GM23338 (cell line): Measurements from ENCODE around the gene ARMC9. TPM values are rescaled to one million over a fixed set of nuclear protein-coding genes. Genes with fewer than 3 reads are reported as not detected.

Experiments used
- ATAC-seq: fragments of 200-7000 bp; cut with Tn5 transposase; 3 replicates; pipeline ENCODE4 v1.9.1; 2020
- DNase-seq: peaks from one replicate; pipeline ENCODE4 v3.0.0-alpha.2; 2015; ENCODE audit warnings: low spot score
- H2AFZ ChIP-seq: fragments of 200-600 bp; sonication (generic); 2 replicates; pipeline ENCODE4 v1.8.0; 2016; ENCODE audit warnings: antibody characterized with exemption, mild to moderate bottlenecking, moderate library complexity
- H3F3A ChIP-seq: fragments of 200-600 bp; sonication (generic); replicated peaks from 2 replicates; pipeline ENCODE4 v1.8.0; 2017; ENCODE audit warnings: antibody characterized with exemption, mixed run types, low read depth
- H3K27ac ChIP-seq: fragments of 200-600 bp; sonication (generic); 2 replicates; pipeline ENCODE4 v1.6.1; 2016; ENCODE audit warnings: low read depth
- H3K27me3 ChIP-seq: fragments of 200-600 bp; sonication (generic); 2 replicates; pipeline ENCODE4 v1.8.0; 2016; ENCODE audit warnings: mild to moderate bottlenecking, mixed run types, moderate library complexity; ENCODE audit not compliant: insufficient read depth
- H3K36me3 ChIP-seq: fragments of 200-600 bp; sonication (generic); 2 replicates; pipeline ENCODE4 v1.8.0; 2016; ENCODE audit warnings: mild to moderate bottlenecking; ENCODE audit not compliant: insufficient read depth
- H3K4me1 ChIP-seq: fragments of 200-600 bp; sonication (generic); 2 replicates; pipeline ENCODE4 v1.8.0; 2016; ENCODE audit warnings: mild to moderate bottlenecking, moderate library complexity; ENCODE audit not compliant: insufficient read depth
- H3K4me2 ChIP-seq: fragments of 200-600 bp; sonication (generic); 2 replicates; pipeline ENCODE4 v1.7.1; 2017; ENCODE audit warnings: mixed run types
- H3K4me3 ChIP-seq: fragments of 200-600 bp; sonication (generic); 2 replicates; pipeline ENCODE4 v1.6.1; 2016; ENCODE audit warnings: mixed run types
- H3K79me2 ChIP-seq: fragments of 200-600 bp; sonication (generic); replicated peaks from 2 replicates; pipeline ENCODE4 v1.8.0; 2017; ENCODE audit warnings: mild to moderate bottlenecking; ENCODE audit not compliant: insufficient read depth
- H3K9me2 ChIP-seq: fragments of 200-600 bp; sonication (generic); 2 replicates; pipeline ENCODE4 v1.8.0; 2017; ENCODE audit not compliant: insufficient read depth
- H4K20me1 ChIP-seq: fragments of 200-600 bp; sonication (generic); replicated peaks from 2 replicates; pipeline ENCODE4 v1.8.0; 2017; ENCODE audit warnings: mild to moderate bottlenecking; ENCODE audit not compliant: insufficient read depth
- H3K27ac Mint-ChIP-seq: 2 replicates; pipeline ENCODE4 v1.8.0; 2020; ENCODE audit warnings: inconsistent platforms, mild to moderate bottlenecking, moderate library complexity, mixed read lengths
- H3K27me3 Mint-ChIP-seq: 3 replicates; pipeline ENCODE4 v1.8.0; 2022; ENCODE audit warnings: low read depth, mild to moderate bottlenecking, moderate library complexity, mixed read lengths, inconsistent platforms; ENCODE audit not compliant: insufficient read depth, poor library complexity
- H3K36me3 Mint-ChIP-seq: 3 replicates; pipeline ENCODE4 v1.8.0; 2021; ENCODE audit warnings: low read depth, mild to moderate bottlenecking, inconsistent platforms, moderate library complexity, mixed read lengths
- H3K4me1 Mint-ChIP-seq: 3 replicates; pipeline ENCODE4 v1.8.0; 2020; ENCODE audit warnings: mild to moderate bottlenecking, inconsistent platforms, mixed read lengths
- H3K4me3 Mint-ChIP-seq: 3 replicates; pipeline ENCODE4 v1.8.0; 2021; ENCODE audit warnings: moderate library complexity, mild to moderate bottlenecking, inconsistent platforms, mixed read lengths
- H3K9me3 Mint-ChIP-seq: 3 replicates; pipeline ENCODE4 v1.8.0; 2020; ENCODE audit warnings: moderate library complexity, mild to moderate bottlenecking, inconsistent platforms, mixed read lengths
- ETS1 ChIP-seq: IDR thresholded peaks from 2 replicates; pipeline ENCODE4 v1.6.1; 2016; ENCODE audit warnings: antibody characterized with exemption
- EZH2phosphoT487 ChIP-seq: fragments of 200-600 bp; sonication (generic); IDR thresholded peaks from one replicate; pipeline ENCODE4 v1.8.1; 2018; ENCODE audit warnings: antibody characterized with exemption; ENCODE audit not compliant: unreplicated experiment
- NANOG ChIP-seq: IDR thresholded peaks from 2 replicates; pipeline ENCODE4 v1.6.1; 2016; ENCODE audit warnings: antibody characterized with exemption, borderline replicate concordance
- ZNF114 ChIP-seq: fragments of 250-450 bp; sonication (Bioruptor Pico); IDR thresholded peaks from 2 replicates; pipeline ENCODE4 v1.5.0; 2020; ENCODE audit warnings: mild to moderate bottlenecking, moderate library complexity
- ZNF462 ChIP-seq: fragments of 250-450 bp; sonication (Bioruptor Pico); IDR thresholded peaks from 2 replicates; pipeline ENCODE4 v1.5.0; 2020; ENCODE audit warnings: mild to moderate bottlenecking, moderate library complexity
- polyA plus RNA-seq: library from polyadenylated mRNA; unstranded; fragments of >200 nt; fragmentation: Nextera tagmentation; extraction: Ambion mirVana; gene quantifications from 2 replicates; pipeline ENCODE4 v1.2.1, GENCODE V29; 2016
- total RNA-seq: library from RNA; depleted of rRNA; stranded (reverse); fragments of >200 nt; shearing (Covaris generic); gene quantifications from 2 replicates; pipeline ENCODE4 v1.2.3, GENCODE V29; 2014

Gene ARMC9
- total and polyA plus RNA-seq, 2 experiments from 2014 or later, result 29.2 to 56.0 TPM

- Mint-ChIP-seq H3K4me3 (no peak overlapping the region), H3K27ac (peak overlapping the region; percentile 43; the same call in 1 of the 2 replicates), H3K4me1 (peaks cover 20% of the 10 kb centered on the region; the same call in 2 of the 3 replicates), H3K36me3 (peaks cover 47% of the 10 kb centered on the region), H3K27me3 (no peaks in the 10 kb centered on the region), H3K9me3 (no peaks in the 10 kb centered on the region)
- Histone ChIP-seq H4K20me1 (no peaks in the 10 kb centered on the region), H3K9me2 (no peaks in the 10 kb centered on the region), H2AFZ (no peak overlapping the region), H3F3A (no peaks in the 10 kb centered on the region; the same call in 1 of the 2 replicates), H3K27me3 (no peaks in the 10 kb centered on the region), H3K4me3 (peak overlapping the region; percentile 8), H3K4me2 (peak overlapping the region; percentile 28; the same call in 1 of the 2 replicates), H3K27ac (peak overlapping the region; percentile 27), H3K79me2 (no peaks in the 10 kb centered on the region), H3K4me1 (peaks cover 35% of the 10 kb centered on the region), H3K36me3 (peaks cover 12% of the 10 kb centered on the region; the same call in 1 of the 2 replicates)
- DNase-seq, result peak; percentile 26
- no peak; the same call in 1 of the 3 replicates for ATAC-seq
- no peak for TF ChIP-seq ZNF462 (CRISPR knock-in tag)
- TF ChIP-seq EZH2phosphoT487, result no peak
- TF ChIP-seq ZNF114, result no peak
- no peak; the same call in none of the 2 replicates for TF ChIP-seq NANOG
- TF ChIP-seq ETS1, result no peak
These were observed 35.4 kb upstream of the ARMC9 start for GRCh38 chr2:231163011-231163410.
